ENCODE results near the gene GRID2.

DNA sequence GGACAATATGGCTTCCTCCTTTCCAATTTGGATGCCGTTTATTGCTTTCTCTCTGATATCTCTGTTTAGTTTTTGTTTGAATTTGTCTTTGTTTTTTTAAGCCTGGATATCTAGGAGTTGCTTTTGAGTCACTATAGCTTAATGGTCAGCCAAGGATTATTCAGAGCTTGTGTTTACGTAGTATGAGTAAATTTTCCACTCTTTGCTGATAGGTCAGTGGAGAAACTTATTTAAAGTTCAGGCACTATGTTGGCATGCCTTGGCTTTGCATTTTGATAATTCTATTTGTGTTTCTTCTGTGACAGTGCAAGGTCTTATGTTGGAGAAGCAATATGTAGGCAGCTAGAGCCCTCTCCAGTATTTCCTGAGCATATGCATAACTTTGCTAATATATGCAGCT lies 315.2 kb downstream of the GRID2 start:
- TF ChIP-seq CTCF (conservative IDR thresholded peaks at IDR 0.05; ENCODE audit: low read depth, low read length) (no peak; the same call in 1 of the 2 replicates), EZH2 (IDR thresholded peaks at IDR 0.05; ENCODE audit: low read length, unreplicated experiment) (no peak)
